ENCODE measurements around the gene ARHGAP24.

Gene ARHGAP24

GRCh38 chr4:85577307-85577706, 102.4 kb downstream of the ARHGAP24 start:
- DNase-seq (ENCODE audit: low read depth in 2 of 3, low spot score in 2 of 3): no peak

DNA sequence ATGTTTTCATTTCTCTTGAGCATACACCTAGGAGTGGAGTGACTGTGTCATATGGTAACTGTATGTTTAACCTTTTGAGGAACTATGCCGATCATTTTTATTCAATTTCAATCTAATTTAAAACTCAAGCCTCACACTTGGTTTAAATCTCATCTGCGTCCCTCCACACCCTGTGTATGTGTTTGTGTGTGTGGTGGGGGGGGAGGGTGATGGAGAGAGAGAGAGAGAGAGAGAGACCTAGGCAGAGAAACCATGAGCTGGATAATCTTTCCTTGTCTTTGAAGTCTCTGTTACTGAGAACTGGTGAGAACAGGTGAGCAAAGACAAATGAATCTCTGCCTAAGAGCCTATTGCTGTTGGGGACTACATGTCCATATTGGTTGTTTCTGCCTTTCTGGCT, 105.0 kb downstream of the ARHGAP24 start:
- no peak for DNase-seq (ENCODE audit: low read depth in 2 of 3, low spot score in 2 of 3)

DNA sequence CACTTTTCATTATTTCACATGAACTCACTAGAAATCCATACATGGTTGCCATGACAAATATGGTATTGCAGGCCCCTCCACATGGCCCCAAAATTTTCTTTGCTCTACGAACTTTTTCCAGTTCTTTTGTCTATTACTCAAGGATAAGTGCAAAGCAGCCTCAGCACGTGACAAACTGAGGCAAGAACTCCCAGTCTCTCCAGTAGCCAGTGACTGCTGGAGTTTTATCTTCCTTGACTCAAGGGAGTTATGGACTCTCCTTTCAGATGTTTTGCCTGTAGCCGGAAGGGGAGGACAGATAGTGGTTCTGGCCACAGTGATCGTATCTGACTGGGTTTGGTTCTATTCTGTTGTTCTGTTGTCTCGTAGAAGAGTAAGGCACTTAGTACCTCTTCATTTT, 105.5 kb downstream of the ARHGAP24 start:
- no peak for DNase-seq (ENCODE audit: low read depth in 2 of 3, low spot score in 2 of 3)

DNA sequence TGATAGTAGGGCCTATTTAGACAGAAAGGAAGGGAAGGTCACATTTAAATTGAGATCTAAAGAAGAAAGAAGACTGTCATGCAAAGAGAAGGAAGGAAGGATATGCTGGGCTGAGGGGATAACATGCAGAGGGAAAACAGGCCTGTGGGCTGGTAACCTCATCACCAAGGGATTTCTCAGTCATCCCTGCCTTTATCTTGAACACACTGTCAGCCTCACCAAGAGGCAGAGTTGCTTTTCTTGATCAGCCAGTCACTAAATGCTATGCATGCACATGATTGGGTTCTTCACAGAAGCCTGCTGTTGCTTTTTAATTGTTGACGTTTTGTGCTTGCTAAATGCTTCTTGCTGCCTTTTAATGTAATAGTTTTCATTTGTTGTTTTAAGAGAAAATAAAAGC, 113.0 kb downstream of the ARHGAP24 start:
- no peak for DNase-seq (ENCODE audit: low read depth in 2 of 3, low spot score in 2 of 3)

- no peak for DNase-seq (ENCODE audit: low read depth in 2 of 3, low spot score in 2 of 3)
Measured at GRCh38 chr4:85591406-85592098, 116.6 kb downstream of the ARHGAP24 start.

DNA sequence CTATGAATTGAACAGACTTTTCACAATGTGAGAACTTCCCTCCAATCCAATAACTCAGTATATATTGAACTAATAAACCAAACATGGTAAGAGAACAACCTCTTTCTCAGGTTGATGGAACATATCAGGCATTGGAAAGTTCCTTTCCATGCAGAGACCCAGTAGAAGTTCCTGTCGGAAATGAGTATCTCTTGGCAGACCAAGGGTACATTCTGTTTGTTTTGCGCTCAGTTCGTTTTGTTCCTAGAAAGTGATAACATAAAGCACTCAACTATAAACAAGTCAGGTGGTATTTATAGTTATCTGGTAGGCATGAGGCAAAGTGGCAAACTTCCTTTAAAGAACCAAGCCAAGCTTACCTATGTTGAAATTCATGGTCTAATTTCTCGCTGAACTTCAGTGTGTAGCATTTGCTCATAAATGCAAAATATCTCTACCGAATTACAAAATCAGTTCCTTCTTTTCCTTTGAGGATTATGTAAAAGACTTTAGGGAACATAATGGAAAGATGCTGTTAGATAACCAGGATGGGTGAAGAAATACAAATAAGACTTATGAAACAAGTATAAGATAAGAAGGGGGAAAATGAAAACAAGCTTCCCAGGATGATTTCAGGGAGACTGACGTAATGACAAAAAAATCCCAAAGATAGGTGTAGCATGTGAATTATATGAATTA, 120.3 kb downstream of the ARHGAP24 start:
- no peak for DNase-seq (ENCODE audit: low read depth in 2 of 3, low spot score in 2 of 3)

GRCh38 chr4:85595796-85596559, 121.0 kb downstream of the ARHGAP24 start:
- DNase-seq (ENCODE audit: low read depth in 2 of 3, low spot score in 2 of 3): no peak

DNA sequence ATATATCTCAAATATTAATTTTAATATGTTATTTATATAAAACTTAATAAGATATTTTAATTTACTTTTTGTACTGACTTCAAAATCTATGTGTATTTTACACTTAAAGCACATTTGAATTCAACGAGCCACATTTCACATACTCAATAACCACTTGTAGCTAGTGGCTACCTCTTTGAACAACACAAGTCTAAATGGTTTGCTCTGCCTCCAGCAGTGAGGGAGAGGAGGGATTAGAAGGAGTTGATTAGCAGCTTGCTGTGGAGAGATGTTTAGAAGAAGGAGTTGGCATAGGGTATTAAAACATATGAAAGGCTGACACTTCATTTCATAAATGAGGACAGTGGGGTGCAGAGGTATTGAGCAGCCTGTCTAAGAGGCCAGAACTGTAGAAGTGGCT, 124.0 kb downstream of the ARHGAP24 start:
- no peak for DNase-seq (ENCODE audit: low read depth in 2 of 3, low spot score in 2 of 3)

DNA sequence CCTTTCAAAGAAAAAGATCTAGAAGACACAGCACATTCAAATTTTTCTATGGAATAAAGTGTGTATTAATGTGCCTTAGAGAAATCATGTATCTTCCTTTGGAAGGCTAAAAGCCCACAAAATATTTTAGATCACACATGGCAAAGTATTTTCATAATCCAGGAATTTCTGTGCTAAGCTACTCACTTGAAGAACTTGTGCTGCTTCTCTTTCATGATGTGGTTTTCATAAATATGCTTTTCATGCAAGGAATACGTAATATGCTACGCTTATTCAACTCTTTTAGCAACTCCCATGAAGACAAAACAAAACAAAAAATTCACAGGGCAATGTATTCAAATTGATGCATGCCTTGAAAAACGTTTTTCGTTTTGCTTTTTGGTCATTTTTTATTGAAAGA, 125.6 kb downstream of the ARHGAP24 start:
- DNase-seq (ENCODE audit: low read depth in 2 of 3, low spot score in 2 of 3): no peak

- no peak for DNase-seq (ENCODE audit: low read depth in 2 of 3, low spot score in 2 of 3)
Measured at GRCh38 chr4:85603437-85604336, 128.7 kb downstream of the ARHGAP24 start.

DNA sequence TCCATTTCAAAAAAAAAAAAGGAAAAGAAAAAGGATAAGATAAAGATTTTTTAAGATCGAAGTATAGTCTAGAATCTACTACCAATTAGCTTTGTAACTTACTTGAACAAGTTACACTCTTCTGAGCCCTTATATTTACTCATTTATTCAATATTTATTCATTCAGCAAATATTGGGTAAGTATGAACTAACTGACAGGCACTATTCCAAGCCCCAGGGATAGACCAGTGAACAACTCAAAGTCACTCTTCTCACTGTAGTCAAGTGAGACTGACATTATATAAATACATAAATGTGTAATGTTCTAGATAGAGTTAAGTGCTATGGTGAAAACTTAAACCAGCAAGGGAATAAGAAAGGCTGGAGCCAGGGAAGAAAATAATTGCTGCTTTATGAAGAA, 131.6 kb downstream of the ARHGAP24 start:
- DNase-seq (ENCODE audit: low read depth in 2 of 3, low spot score in 2 of 3): no peak

- no peak for DNase-seq (ENCODE audit: low read depth in 2 of 3, low spot score in 2 of 3)
Measured at GRCh38 chr4:85607624-85608023, 132.7 kb downstream of the ARHGAP24 start.

- no peak for DNase-seq (ENCODE audit: low read depth in 2 of 3, low spot score in 2 of 3)
Measured at GRCh38 chr4:85610450-85610849, 135.5 kb downstream of the ARHGAP24 start.

DNA sequence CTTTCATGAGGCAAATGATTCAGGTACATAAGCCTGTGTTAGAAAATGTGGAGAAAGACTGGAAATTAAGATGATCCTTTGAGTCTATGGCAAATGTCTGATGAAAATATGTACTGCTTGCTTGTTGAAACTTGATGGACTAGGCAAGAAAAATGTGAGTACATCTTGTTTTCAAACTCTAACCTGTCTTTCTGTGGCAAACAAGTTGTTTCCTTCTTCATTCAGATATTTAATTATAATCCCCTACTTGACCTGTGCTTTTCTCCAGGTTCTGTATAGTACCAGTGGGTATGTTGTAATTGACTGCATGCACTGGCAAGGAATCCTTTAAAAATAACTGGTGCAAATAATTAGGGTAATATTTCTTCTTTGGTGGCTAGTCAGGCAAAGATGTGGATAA, 136.7 kb downstream of the ARHGAP24 start:
- no peak for DNase-seq (ENCODE audit: low read depth in 2 of 3, low spot score in 2 of 3)

- no peak for DNase-seq (ENCODE audit: low read depth in 2 of 3, low spot score in 2 of 3)
Measured at GRCh38 chr4:85613901-85614300, 139.0 kb downstream of the ARHGAP24 start.

- DNase-seq (ENCODE audit: low read depth in 2 of 3, low spot score in 2 of 3): no peak
Measured at GRCh38 chr4:85615952-85616351, 141.0 kb downstream of the ARHGAP24 start.

DNA sequence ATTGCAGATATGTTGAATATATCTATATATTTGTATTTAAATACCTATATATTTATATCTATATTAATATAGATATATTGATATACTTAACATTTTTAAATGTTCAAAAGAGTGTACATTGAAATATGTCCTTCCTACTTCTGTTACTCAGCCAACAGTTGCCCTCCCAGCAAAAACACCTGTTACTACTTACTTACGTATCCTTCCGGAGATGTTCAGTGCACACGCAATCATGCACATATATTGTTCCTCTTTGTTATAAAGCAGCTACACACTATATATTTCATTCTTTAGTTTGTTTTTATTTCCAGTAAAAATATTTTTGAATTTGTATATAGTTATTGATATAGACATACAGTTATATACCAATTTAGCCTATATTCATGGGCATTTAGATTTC, 142.3 kb downstream of the ARHGAP24 start:
- no peak for DNase-seq (ENCODE audit: low read depth in 2 of 3, low spot score in 2 of 3)

DNA sequence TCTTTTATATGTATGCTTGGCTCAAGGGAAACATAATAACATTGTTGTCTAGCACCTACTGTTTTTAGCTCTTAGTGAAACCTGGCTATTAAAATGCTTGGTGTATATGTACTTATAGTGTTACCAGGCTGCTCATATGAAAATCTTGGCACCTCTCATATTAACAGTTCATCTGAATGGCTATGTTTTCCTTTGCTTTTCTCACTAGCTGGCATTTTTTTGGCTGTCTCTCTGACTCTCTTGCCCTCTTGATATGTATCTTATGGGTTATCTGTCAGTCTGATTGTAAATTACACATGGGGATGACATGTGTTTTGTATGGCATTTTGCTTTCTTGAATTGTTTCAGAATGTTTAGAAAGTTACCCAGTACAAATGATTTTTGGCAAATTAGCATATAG, 158.0 kb downstream of the ARHGAP24 start:
- DNase-seq (ENCODE audit: low read depth in 2 of 3, low spot score in 2 of 3): no peak

GRCh38 chr4:85637778-85638177, 162.8 kb downstream of the ARHGAP24 start:
- DNase-seq (ENCODE audit: low read depth in 2 of 3, low spot score in 2 of 3): no peak

GRCh38 chr4:85639946-85640345, 165.0 kb downstream of the ARHGAP24 start:
- DNase-seq (ENCODE audit: low read depth in 2 of 3, low spot score in 2 of 3): no peak

All from activated CD8-positive, alpha-beta memory T cell treated with anti-CD3 and anti-CD28 coated beads for 48 hours (primary cell).